ENCODE measurements around the gene NUP93. TPM values are rescaled to one million over a fixed set of nuclear protein-coding genes. Genes with fewer than 3 reads are reported as not detected.

NUP93 gene
- total RNA-seq, 1 experiment from 2014 or later: 60.2 TPM

DNA sequence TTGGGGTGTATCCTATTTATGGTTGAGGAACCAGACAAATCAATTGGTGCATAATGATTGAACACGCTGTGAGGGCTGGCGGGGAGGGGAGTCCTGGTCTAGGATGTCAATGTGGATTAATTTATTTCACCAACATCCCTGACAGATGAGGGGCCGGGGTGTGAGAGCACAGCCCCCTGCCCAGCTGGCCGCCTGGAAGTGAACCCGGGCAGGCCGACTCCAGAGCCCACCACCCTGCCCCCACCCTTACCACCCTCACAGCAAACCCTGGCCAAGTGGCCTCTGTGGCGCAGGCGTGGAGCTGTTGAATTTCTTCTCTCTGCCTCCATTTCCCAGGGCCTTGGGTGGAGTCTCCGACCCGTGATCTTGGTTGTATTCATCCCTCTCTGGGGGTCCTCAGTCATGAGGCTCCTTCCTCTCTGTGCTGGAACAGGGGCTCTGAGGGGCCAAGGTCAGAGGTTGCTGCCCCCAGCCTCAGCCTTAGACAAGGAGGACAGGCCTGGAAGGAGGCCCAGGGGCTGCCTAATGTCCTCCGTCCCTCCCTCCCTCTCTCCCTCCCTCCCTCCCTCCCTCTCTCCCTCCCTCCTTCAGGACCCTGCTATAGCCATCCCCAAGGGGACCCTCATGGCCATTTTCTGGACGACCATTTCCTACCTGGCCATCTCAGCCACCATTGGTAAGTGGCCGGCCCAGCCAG is 147.7 kb downstream of the NUP93 start:
- intact Hi-C loops (cut with micrococcal nuclease): no loop called here
- Mint-ChIP-seq H3K36me3 (ENCODE audit: insufficient read depth, unreplicated experiment) (no peaks in the 10 kb centered on the region), H3K4me1 (ENCODE audit: insufficient read depth, unreplicated experiment) (no peaks in the 10 kb centered on the region), H3K27ac (ENCODE audit: low read depth, unreplicated experiment) (no peak overlapping the region), H3K27me3 (ENCODE audit: insufficient read depth, unreplicated experiment) (no peaks in the 10 kb centered on the region), H3K4me3 (ENCODE audit: unreplicated experiment) (no peak overlapping the region), H3K9me3 (ENCODE audit: unreplicated experiment) (no peaks in the 10 kb centered on the region)
- POLR2A ChIA-PET: no interaction called here
- no peak for DNase-seq (ENCODE audit: unreplicated experiment)
- CTCF ChIA-PET: interaction anchor here (1.0 kb wide), 1 partner anchor 8 kb away, joined by 3 read pairs; no protein-coding TSS in a partner anchor
- BruUV-seq (replicated peaks): no TSS peak
- TF ChIP-seq, protein P1, sequence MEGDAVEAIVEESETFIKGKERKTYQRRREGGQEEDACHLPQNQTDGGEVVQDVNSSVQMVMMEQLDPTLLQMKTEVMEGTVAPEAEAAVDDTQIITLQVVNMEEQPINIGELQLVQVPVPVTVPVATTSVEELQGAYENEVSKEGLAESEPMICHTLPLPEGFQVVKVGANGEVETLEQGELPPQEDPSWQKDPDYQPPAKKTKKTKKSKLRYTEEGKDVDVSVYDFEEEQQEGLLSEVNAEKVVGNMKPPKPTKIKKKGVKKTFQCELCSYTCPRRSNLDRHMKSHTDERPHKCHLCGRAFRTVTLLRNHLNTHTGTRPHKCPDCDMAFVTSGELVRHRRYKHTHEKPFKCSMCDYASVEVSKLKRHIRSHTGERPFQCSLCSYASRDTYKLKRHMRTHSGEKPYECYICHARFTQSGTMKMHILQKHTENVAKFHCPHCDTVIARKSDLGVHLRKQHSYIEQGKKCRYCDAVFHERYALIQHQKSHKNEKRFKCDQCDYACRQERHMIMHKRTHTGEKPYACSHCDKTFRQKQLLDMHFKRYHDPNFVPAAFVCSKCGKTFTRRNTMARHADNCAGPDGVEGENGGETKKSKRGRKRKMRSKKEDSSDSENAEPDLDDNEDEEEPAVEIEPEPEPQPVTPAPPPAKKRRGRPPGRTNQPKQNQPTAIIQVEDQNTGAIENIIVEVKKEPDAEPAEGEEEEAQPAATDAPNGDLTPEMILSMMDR (IDR thresholded peaks at IDR 0.05; ENCODE audit: unreplicated experiment): no peak

DNA sequence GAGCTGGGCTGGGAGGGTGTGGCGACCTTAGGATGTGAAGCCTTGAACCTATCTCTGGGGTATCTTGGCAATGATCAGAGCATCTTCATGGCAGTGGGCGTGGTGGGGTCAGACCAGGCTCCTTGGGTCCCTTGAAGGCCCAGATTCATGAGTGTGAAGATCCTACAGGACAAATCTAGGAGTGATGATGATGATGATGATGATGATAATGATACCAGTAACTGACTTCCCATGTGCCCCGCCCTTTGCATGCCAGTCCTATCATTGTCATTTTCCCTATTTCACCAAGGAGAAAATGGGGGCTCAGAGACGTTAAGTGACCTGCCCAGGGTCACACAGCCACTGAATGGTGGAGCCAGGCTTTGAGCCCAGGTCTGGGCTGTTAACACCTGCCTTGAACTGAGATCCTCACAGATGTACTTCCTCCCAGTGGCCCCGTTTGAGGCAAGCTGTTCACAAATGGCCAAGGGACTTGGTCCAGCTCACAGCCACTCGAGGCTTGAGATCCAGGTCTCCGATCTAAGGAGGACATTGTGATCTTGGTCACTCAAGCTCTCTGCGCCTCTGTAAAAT is 148.4 kb downstream of the NUP93 start:
- CTCF ChIA-PET: interaction anchor here (0.7 to 1.1 kb wide), 3 partner anchors 9 to 533 kb away, joined by 3 read pairs; no protein-coding TSS in a partner anchor
- Mint-ChIP-seq H3K4me1 (ENCODE audit: insufficient read depth, unreplicated experiment) (no peaks in the 10 kb centered on the region), H3K36me3 (ENCODE audit: insufficient read depth, unreplicated experiment) (no peaks in the 10 kb centered on the region), H3K9me3 (ENCODE audit: unreplicated experiment) (no peaks in the 10 kb centered on the region), H3K27me3 (ENCODE audit: insufficient read depth, unreplicated experiment) (no peaks in the 10 kb centered on the region), H3K4me3 (ENCODE audit: unreplicated experiment) (no peak overlapping the region), H3K27ac (ENCODE audit: low read depth, unreplicated experiment) (no peak overlapping the region)
- TF ChIP-seq, protein P1 (IDR thresholded peaks at IDR 0.05; ENCODE audit: unreplicated experiment): no peak
- no TSS peak for BruUV-seq (replicated peaks)
- intact Hi-C loops (cut with micrococcal nuclease): no loop called here
- DNase-seq (ENCODE audit: unreplicated experiment): no peak
- POLR2A ChIA-PET: no interaction called here

DNA sequence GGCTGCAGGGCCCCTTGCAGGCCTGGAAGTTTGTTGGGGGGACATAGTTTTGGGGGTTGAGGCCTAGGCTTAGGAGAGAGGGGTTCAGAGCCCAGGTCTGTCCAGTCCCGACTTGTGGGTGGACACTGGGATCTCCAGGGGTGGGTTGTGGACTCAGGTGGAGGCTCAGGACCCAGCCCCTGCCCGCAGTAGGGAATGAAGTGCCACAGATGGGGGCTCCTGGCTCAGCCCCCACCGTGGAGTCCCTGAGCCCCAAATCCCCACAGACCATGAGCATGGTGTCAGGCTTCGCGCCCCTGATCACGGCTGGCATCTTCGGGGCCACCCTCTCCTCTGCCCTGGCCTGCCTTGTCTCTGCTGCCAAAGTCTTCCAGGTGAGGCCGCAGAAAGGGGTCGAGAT is 149.3 kb downstream of the NUP93 start:
- DNase-seq (ENCODE audit: unreplicated experiment): no peak
- no peaks in the 10 kb centered on the region for H3K9me3 Mint-ChIP-seq (ENCODE audit: unreplicated experiment)
- H3K4me1 Mint-ChIP-seq (ENCODE audit: insufficient read depth, unreplicated experiment): no peaks in the 10 kb centered on the region
- no peaks in the 10 kb centered on the region for H3K36me3 Mint-ChIP-seq (ENCODE audit: insufficient read depth, unreplicated experiment)
- H3K27ac Mint-ChIP-seq (ENCODE audit: low read depth, unreplicated experiment): no peak overlapping the region
- intact Hi-C loops (cut with micrococcal nuclease): no loop called here
- ChIA-PET POLR2A (no interaction called here), CTCF (interaction anchor here (1.1 kb wide), 1 partner anchor 11 kb away, joined by 3 read pairs; no protein-coding TSS in a partner anchor)
- no peaks in the 10 kb centered on the region for H3K27me3 Mint-ChIP-seq (ENCODE audit: insufficient read depth, unreplicated experiment)
- TF ChIP-seq, protein P1 (IDR thresholded peaks at IDR 0.05; ENCODE audit: unreplicated experiment): no peak
- BruUV-seq (replicated peaks): no TSS peak
- no peak overlapping the region for H3K4me3 Mint-ChIP-seq (ENCODE audit: unreplicated experiment)

DNA sequence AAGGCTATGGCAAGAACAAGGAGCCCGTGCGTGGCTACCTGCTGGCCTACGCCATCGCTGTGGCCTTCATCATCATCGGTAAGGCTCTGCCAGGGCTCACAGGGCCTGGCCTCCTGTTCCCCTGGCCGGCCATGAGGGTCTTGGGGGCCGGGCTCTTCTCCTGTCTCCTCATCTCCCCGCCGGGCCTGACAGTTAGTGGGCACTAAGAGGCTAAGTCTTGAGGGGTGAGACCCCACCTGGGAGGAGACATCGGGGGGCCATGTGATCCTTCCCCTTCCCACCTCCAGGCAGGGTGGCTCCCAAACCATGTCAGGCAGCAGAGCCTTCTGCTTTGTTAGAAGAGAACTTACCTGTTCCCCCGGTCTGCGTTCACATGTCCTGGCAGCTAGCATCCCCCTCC is 150.2 kb downstream of the NUP93 start:
- no peak for DNase-seq (ENCODE audit: unreplicated experiment)
- ChIA-PET POLR2A (no interaction called here), CTCF (no interaction called here)
- H3K27me3 Mint-ChIP-seq (ENCODE audit: insufficient read depth, unreplicated experiment): no peaks in the 10 kb centered on the region
- no peak overlapping the region for H3K27ac Mint-ChIP-seq (ENCODE audit: low read depth, unreplicated experiment)
- no peaks in the 10 kb centered on the region for H3K9me3 Mint-ChIP-seq (ENCODE audit: unreplicated experiment)
- intact Hi-C loops (cut with micrococcal nuclease): no loop called here
- TF ChIP-seq, protein P1 (IDR thresholded peaks at IDR 0.05; ENCODE audit: unreplicated experiment): no peak
- no TSS peak for BruUV-seq (replicated peaks)
- H3K4me3 Mint-ChIP-seq (ENCODE audit: unreplicated experiment): no peak overlapping the region
- no peaks in the 10 kb centered on the region for H3K4me1 Mint-ChIP-seq (ENCODE audit: insufficient read depth, unreplicated experiment)
- H3K36me3 Mint-ChIP-seq (ENCODE audit: insufficient read depth, unreplicated experiment): no peaks in the 10 kb centered on the region

All from MCF 10A (cell line).